Ovary (tissue), 3 donors: ENCODE measurements around the gene LENEP.

Experiments
- POLR2A ChIP-seq: fragments of 450-650 bp; IDR thresholded peaks from one replicate; pipeline ENCODE4 v1.6.1; 2017; ENCODE audit warnings: antibody characterized with exemption, mild to moderate bottlenecking, moderate library complexity
- TF ChIP-seq, protein P1 (sequence below), 3 donors: fragments of 450-650 bp in 2 of 3; fragments of 200-600 bp in 1 of 3; IDR thresholded peaks; one replicate each; pipeline versions ENCODE4 v1.5.1 to v1.8.0; 2016 to 2022; ENCODE audit warnings: antibody characterized with exemption in 3 of 3, mild to moderate bottlenecking in 1 of 3
- donor health status: DM: no; HTN: no; CAD: no.

GRCh38 chr1:154973344-154974101 lies 19.9 kb upstream of the LENEP start:
- TF ChIP-seq, protein P1, sequence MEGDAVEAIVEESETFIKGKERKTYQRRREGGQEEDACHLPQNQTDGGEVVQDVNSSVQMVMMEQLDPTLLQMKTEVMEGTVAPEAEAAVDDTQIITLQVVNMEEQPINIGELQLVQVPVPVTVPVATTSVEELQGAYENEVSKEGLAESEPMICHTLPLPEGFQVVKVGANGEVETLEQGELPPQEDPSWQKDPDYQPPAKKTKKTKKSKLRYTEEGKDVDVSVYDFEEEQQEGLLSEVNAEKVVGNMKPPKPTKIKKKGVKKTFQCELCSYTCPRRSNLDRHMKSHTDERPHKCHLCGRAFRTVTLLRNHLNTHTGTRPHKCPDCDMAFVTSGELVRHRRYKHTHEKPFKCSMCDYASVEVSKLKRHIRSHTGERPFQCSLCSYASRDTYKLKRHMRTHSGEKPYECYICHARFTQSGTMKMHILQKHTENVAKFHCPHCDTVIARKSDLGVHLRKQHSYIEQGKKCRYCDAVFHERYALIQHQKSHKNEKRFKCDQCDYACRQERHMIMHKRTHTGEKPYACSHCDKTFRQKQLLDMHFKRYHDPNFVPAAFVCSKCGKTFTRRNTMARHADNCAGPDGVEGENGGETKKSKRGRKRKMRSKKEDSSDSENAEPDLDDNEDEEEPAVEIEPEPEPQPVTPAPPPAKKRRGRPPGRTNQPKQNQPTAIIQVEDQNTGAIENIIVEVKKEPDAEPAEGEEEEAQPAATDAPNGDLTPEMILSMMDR (IDR thresholded peaks at IDR 0.05), result no peak
- TF ChIP-seq POLR2A, result peak; percentile 17
